NCI-H2227 (cell line): ENCODE results near the gene AK4.

Experiments
- DNase-seq: peaks from one replicate; lab custom pipeline; 2025; ENCODE audit not compliant: unreplicated experiment; lab: John Stamatoyannopoulos, UW

AK4 gene

GRCh38 chr1:65243491-65243890, 95.5 kb downstream of the AK4 start:
- no peak for DNase-seq

- DNase-seq, result no peak
Observed at GRCh38 chr1:65245295-65245694, 97.3 kb downstream of the AK4 start.

GRCh38 chr1:65247419-65248359, 99.7 kb downstream of the AK4 start:
- DNase-seq, result peak; percentile 23

GRCh38 chr1:65250826-65251225, 102.8 kb downstream of the AK4 start:
- DNase-seq, result no peak

- DNase-seq, result no peak
Observed at GRCh38 chr1:65253800-65254319, 105.9 kb downstream of the AK4 start.

- peak; percentile 94 for DNase-seq
Observed at GRCh38 chr1:65254320-65255034, 106.5 kb downstream of the AK4 start.

GRCh38 chr1:65255035-65255655, 107.1 kb downstream of the AK4 start:
- peak; percentile 44 for DNase-seq

GRCh38 chr1:65255656-65256050, 107.7 kb downstream of the AK4 start:
- peak; percentile 31 for DNase-seq

- DNase-seq, result no peak
Observed at GRCh38 chr1:65256860-65257708, 109.1 kb downstream of the AK4 start.

- DNase-seq, result no peak
Observed at GRCh38 chr1:65258106-65258505, 110.1 kb downstream of the AK4 start.

GRCh38 chr1:65259816-65260215, 111.8 kb downstream of the AK4 start:
- DNase-seq, result no peak

- DNase-seq, result peak; percentile 11
Observed at GRCh38 chr1:65260851-65261473, 113.0 kb downstream of the AK4 start.

- DNase-seq, result no peak
Observed at GRCh38 chr1:65263286-65263685, 115.3 kb downstream of the AK4 start.

GRCh38 chr1:65264197-65264929, 116.4 kb downstream of the AK4 start:
- peak; percentile 95 for DNase-seq

GRCh38 chr1:65265296-65265650, 117.3 kb downstream of the AK4 start:
- no peak for DNase-seq

GRCh38 chr1:65265651-65266351, 117.8 kb downstream of the AK4 start:
- DNase-seq, result peak; percentile 85

- no peak for DNase-seq
Observed at GRCh38 chr1:65266476-65266875, 118.5 kb downstream of the AK4 start.

- no peak for DNase-seq
Observed at GRCh38 chr1:65267271-65267670, 119.3 kb downstream of the AK4 start.

- DNase-seq, result peak; percentile 48
Observed at GRCh38 chr1:65267683-65268082, 119.7 kb downstream of the AK4 start.
